Effector CD8-positive, alpha-beta T cell (primary cell): Measurements from ENCODE around the gene NARS2.
"Not testable (repeated sequence)": the region's sequence is repeated elsewhere in the genome, so short reads cannot be mapped to it uniquely, and the experiment has no call there.

ENCODE experiments used
- DNase-seq: peaks from one replicate; lab custom pipeline; 2025; lab: John Stamatoyannopoulos, UW

Gene NARS2

GRCh38 chr11:78542007-78542406 lies 32.7 kb downstream of the NARS2 start:
- no peak for DNase-seq

- no peak for DNase-seq
These were observed 33.1 kb downstream of the NARS2 start for GRCh38 chr11:78541537-78541936.

DNA sequence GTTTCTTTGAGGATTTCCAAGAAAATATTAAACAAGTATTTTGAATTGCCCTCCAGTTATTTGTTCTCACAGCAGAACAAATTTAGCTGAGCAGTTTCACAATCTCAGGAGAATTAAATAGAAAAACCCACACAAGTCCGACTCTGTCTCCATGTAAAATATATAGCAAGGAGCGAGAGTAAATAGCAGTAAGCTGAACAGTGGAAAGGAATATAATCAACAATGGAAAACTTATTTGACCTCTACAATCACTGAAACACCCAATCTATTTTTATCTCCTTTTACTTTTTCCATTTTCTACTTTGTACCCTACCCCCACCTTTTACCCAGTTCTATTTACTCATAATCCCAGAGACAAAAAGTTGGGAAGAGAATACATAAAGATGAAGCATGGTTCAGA lies 34.4 kb downstream of the NARS2 start:
- DNase-seq: no peak

GRCh38 chr11:78539506-78539905 lies 35.2 kb downstream of the NARS2 start:
- no peak for DNase-seq

DNA sequence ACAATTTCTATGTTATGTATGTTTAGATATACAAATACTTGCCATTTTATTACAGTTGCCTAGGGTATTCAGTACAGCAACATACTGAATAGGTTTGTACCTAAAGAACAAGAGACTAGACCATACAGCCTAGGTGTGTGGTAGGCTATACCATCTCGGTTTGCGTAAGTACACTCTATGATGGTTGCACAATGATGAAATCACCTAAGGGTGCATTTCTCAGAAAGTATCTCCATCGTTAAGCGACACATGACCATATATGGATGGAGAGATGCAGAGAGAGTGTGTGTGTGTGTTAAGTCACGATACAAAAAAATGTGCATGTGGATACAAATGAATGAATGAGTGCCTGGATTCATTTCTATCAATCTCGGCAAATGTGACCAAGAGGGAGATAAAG lies 37.7 kb downstream of the NARS2 start:
- DNase-seq: no peak

- DNase-seq: no peak
These were observed 38.7 kb downstream of the NARS2 start for GRCh38 chr11:78535920-78536319.

DNA sequence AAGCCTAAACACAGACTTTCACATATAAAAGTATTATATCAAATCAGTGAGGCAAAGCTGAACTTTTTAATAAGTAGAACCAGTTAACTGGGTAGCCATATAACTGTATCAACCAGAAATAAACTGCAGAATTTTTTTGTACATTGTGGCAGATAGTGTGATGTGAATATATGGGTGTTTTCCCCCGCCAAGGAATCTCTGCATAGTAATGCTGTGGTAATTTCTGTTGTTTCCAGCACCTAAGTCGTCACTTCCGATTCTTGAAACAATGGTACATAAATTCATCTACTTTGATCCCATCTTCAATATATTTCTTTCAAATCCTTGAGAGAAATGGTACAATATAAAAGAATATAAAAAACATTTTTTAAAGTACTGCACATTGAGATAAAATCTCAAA lies 39.6 kb downstream of the NARS2 start:
- no peak for DNase-seq

DNA sequence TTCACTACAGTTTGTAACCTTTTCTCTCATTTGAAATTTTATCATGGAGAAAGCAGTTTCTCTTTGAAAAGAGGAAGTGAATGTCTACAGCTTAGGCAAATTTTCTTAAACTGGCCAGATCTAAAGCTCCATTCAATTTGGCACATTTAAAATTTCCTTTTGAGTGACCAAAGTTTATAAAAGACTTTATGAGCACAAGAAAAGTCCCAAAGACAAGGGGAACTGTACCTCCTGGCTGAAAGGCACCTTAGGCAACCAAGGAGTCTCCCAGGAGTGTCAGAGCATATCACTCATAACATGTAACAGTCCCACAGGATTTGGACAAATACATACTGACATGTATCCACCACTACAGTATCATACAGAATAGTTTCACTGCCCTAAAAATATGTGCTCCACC lies 41.3 kb downstream of the NARS2 start:
- DNase-seq: no peak

- DNase-seq: no peak
These were observed 41.7 kb downstream of the NARS2 start for GRCh38 chr11:78532991-78533390.

GRCh38 chr11:78526497-78527146 lies 48.0 kb downstream of the NARS2 start:
- DNase-seq: no peak

DNA sequence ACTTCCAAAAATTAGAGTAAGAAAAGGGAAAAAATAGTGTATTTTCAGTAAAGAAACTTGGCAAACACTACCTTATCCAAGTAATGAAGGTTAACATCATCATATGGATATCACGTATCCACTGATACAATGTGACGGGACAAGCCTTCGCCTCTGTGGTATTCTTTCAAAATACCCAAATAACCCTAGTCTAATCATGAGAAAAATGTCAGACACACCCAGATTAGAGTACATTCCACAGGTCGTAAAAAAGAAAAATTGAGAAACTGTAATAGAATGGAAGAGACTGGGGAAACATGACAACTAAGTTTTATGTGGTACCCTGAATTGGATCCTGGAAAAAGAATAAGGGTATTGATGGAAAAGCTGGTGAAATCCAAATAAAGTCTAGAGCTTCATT lies 48.9 kb downstream of the NARS2 start:
- DNase-seq: no peak

- no peak for DNase-seq
These were observed 54.4 kb downstream of the NARS2 start for GRCh38 chr11:78520230-78520629.

- DNase-seq: no peak
These were observed 58.4 kb downstream of the NARS2 start for GRCh38 chr11:78516281-78516680.

DNA sequence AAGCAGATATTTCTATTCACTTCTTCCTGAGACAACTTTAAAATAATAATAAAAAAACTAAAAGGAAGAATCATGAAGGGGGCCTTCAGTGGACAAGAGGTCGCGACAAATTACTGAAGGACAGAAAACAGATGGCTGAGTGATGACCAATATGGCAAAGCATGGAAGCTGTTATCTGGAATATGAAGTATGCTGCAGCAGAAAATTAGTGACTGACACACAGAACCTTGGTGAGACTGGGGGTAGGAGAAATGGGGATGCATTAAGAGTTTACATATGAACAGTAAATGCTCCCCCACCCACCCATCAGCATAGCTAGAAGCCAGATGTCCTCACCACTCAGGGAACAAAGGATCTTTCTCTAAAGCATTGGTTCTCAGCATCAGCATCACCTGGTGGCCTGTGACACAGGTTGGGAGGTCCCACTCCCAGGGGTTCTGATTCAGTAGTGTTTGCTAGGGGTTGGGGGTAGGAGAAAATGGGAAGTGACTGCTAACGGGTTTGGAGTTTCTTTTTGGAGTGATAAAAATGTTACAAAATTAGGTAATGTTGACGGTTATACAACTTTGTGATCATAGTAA lies 59.7 kb downstream of the NARS2 start:
- DNase-seq: no peak

DNA sequence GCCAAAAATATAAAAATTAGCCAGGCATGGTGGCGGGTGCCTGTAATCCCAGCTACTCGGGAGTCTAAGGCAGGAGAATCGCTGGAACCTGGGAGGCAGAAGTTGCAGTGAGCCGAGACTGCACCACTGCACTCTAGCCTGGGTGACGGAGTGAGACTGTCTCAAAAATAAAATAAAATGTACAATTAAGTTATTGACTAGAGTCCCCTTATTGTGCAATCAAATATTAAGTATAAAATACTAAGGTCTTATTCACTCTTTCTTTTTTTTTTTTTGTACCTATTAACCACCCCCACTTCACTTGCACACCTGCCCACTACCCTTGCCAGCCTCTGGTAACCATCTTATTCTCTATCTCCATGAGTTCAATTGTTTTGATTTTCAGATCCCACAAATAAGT lies 61.6 kb downstream of the NARS2 start:
- not testable (repeated sequence) for DNase-seq

GRCh38 chr11:78510597-78510996 lies 64.1 kb downstream of the NARS2 start:
- no peak for DNase-seq

GRCh38 chr11:78510025-78510596 lies 64.6 kb downstream of the NARS2 start:
- DNase-seq: no peak

GRCh38 chr11:78504708-78505107 lies 70.0 kb downstream of the NARS2 start:
- DNase-seq: no peak

GRCh38 chr11:78504181-78504580 lies 70.5 kb downstream of the NARS2 start:
- no peak for DNase-seq

- DNase-seq: no peak
These were observed 74.7 kb downstream of the NARS2 start for GRCh38 chr11:78499971-78500370.

GRCh38 chr11:78497293-78497692 lies 77.4 kb downstream of the NARS2 start:
- DNase-seq: no peak

GRCh38 chr11:78493413-78493975 lies 81.2 kb downstream of the NARS2 start:
- DNase-seq: no peak

GRCh38 chr11:78492973-78493372 lies 81.7 kb downstream of the NARS2 start:
- no peak for DNase-seq
